NCI-H2171 (cell line): ENCODE data around the gene PTPN12.
A peak's percentile ranks its signal among the peaks of the same experiment; 100 is the strongest.
"Not testable (repeated sequence)": the region's sequence is repeated elsewhere in the genome, so short reads cannot be mapped to it uniquely, and the experiment has no call there.

Source experiments
- DNase-seq: peaks from one replicate; lab custom pipeline; 2025; lab: John Stamatoyannopoulos, UW

PTPN12 gene

GRCh38 chr7:77537136-77537777 is at the start of gene PTPN12:
Gene PTPN12, plus strand, starts transcription at chr7:77537295. Its CDS starts 252 bp downstream, at chr7:77537547.
- DNase-seq: peak; percentile 73

GRCh38 chr7:77488986-77489385 is 48.1 kb upstream of the PTPN12 start:
- DNase-seq: no peak

GRCh38 chr7:77497079-77497478 is 40.0 kb upstream of the PTPN12 start:
- no peak for DNase-seq

- DNase-seq: no peak
Measured at GRCh38 chr7:77498659-77499379, 38.3 kb upstream of the PTPN12 start.

- no peak for DNase-seq
Measured at GRCh38 chr7:77501192-77501515, 35.9 kb upstream of the PTPN12 start.

- DNase-seq: no peak
Measured at GRCh38 chr7:77504951-77505350, 32.1 kb upstream of the PTPN12 start.

GRCh38 chr7:77506899-77507298 is 30.2 kb upstream of the PTPN12 start:
- no peak for DNase-seq

GRCh38 chr7:77513002-77513670 is 24.0 kb upstream of the PTPN12 start:
- not testable (repeated sequence) for DNase-seq

GRCh38 chr7:77516085-77516484 is 21.0 kb upstream of the PTPN12 start:
- no peak for DNase-seq

GRCh38 chr7:77520261-77520660 is 16.8 kb upstream of the PTPN12 start:
- DNase-seq: no peak

- not testable (repeated sequence) for DNase-seq
Measured at GRCh38 chr7:77521537-77521936, 15.6 kb upstream of the PTPN12 start.

- DNase-seq: no peak
Measured at GRCh38 chr7:77524731-77525130, 12.4 kb upstream of the PTPN12 start.

- DNase-seq: no peak
Measured at GRCh38 chr7:77525231-77525630, 11.9 kb upstream of the PTPN12 start.

GRCh38 chr7:77528368-77528767 is 8.7 kb upstream of the PTPN12 start:
- DNase-seq: no peak

- DNase-seq: no peak
Measured at GRCh38 chr7:77529279-77529678, 7.8 kb upstream of the PTPN12 start.

GRCh38 chr7:77531038-77531437 is 6.1 kb upstream of the PTPN12 start:
- no peak for DNase-seq

GRCh38 chr7:77532247-77532646 is 4.8 kb upstream of the PTPN12 start:
- DNase-seq: no peak

- not testable (repeated sequence) for DNase-seq
Measured at GRCh38 chr7:77532732-77533131, 4.4 kb upstream of the PTPN12 start.

- not testable (repeated sequence) for DNase-seq
Measured at GRCh38 chr7:77534046-77534445, 3.0 kb upstream of the PTPN12 start.

- DNase-seq: no peak
Measured at GRCh38 chr7:77536017-77536412, 1.1 kb upstream of the PTPN12 start.

GRCh38 chr7:77536413-77537135 is 521 bp upstream of the PTPN12 start:
- peak; percentile 97 for DNase-seq

- DNase-seq: peak; percentile 35
Measured at GRCh38 chr7:77537778-77538280, 734 bp downstream of the PTPN12 start.
